Endodermal cell (in vitro differentiated cells): Measurements from ENCODE around the gene LOXL4. TPM values are rescaled to one million over a fixed set of nuclear protein-coding genes. Genes with fewer than 3 reads are reported as not detected.
A peak's percentile ranks its signal among the peaks of the same experiment; 100 is the strongest.

Source experiments
- DNase-seq: peaks from one replicate; pipeline ENCODE4 v3.0.0-alpha.2; 2017
- H3K27ac ChIP-seq: 2 replicates; pipeline ENCODE4 v1.5.1; 2013; ENCODE audit warnings: mild to moderate bottlenecking, low read depth, low read length, moderate library complexity
- H3K27me3 ChIP-seq: 2 replicates; pipeline ENCODE4 v1.6.1; 2013; ENCODE audit warnings: mild to moderate bottlenecking, low read length, moderate library complexity; ENCODE audit not compliant: insufficient read depth, control insufficient read depth, poor library complexity, severe bottlenecking
- H3K36me3 ChIP-seq: 2 replicates; pipeline ENCODE4 v1.7.0; 2013; ENCODE audit warnings: mild to moderate bottlenecking, low read length, moderate library complexity; ENCODE audit not compliant: control insufficient read depth, insufficient read depth
- H3K4me1 ChIP-seq: one replicate; pipeline ENCODE4 v1.7.0; 2013; ENCODE audit warnings: low read length; ENCODE audit not compliant: control insufficient read depth, insufficient read depth
- H3K4me3 ChIP-seq: 2 replicates; pipeline ENCODE4 v1.5.1; 2013; ENCODE audit warnings: mild to moderate bottlenecking, low read length, moderate library complexity
- H3K9ac ChIP-seq: 2 replicates; pipeline ENCODE4 v1.6.1; 2013; ENCODE audit warnings: mild to moderate bottlenecking, low read length, moderate library complexity; ENCODE audit not compliant: poor library complexity, severe bottlenecking; ENCODE audit errors: extremely low read depth
- H3K9me3 ChIP-seq: 2 replicates; pipeline ENCODE4 v1.6.1; 2013; ENCODE audit warnings: mild to moderate bottlenecking, low read length, moderate library complexity; ENCODE audit not compliant: control insufficient read depth
- H3K27ac Mint-ChIP-seq: 2 replicates; pipeline ENCODE4 v1.8.0; 2020; ENCODE audit warnings: mixed read lengths
- H3K27me3 Mint-ChIP-seq: 2 replicates; pipeline ENCODE4 v1.8.0; 2021; ENCODE audit warnings: mild to moderate bottlenecking, mixed read lengths; ENCODE audit not compliant: insufficient read depth
- H3K36me3 Mint-ChIP-seq: 2 replicates; pipeline ENCODE4 v1.8.0; 2020; ENCODE audit warnings: low read depth, mixed read lengths
- H3K4me1 Mint-ChIP-seq: 2 replicates; pipeline ENCODE4 v1.8.0; 2020; ENCODE audit warnings: mixed read lengths
- H3K4me3 Mint-ChIP-seq: 2 replicates; pipeline ENCODE4 v1.8.0; 2020; ENCODE audit warnings: mild to moderate bottlenecking, moderate library complexity, mixed read lengths
- H3K9me3 Mint-ChIP-seq: 2 replicates; pipeline ENCODE4 v1.8.0; 2020; ENCODE audit warnings: mild to moderate bottlenecking, mixed read lengths
- WGBS, 2 experiments: methylation state at CpG; one replicate each; pipeline versions ENCODE4 v1.1.5 to v1.1.7; 2013; ENCODE audit warnings: missing lambda C conversion rate in 2 of 2, mixed read lengths in 1 of 2; ENCODE audit not compliant: insufficient coverage in 1 of 2, insufficient read length in 1 of 2; 5-methylcytosine and 5-hydroxymethylcytosine counted together
- total RNA-seq, 2 donors: library from RNA; stranded (reverse); fragmentation: NEBNext Ultra II Directional in 1 of 2; extraction: Animal tissue kit (Norgen Biotek cat#: 25700) in 1 of 2; gene quantifications; 2 replicates in 1 of 2; 3 replicates in 1 of 2; pipeline ENCODE4 v1.2.1, GENCODE V29; 2021
- TF ChIP-seq, protein P1 (sequence below): fragments of 200-600 bp; sonication (generic); conservative IDR thresholded peaks from 2 replicates; pipeline ENCODE4 v1.5.0; 2021; ENCODE audit warnings: antibody characterized with exemption, mild to moderate bottlenecking

Gene LOXL4
- total RNA-seq, 2 donors from 2014 or later = 0.57 to 0.77 TPM

DNA sequence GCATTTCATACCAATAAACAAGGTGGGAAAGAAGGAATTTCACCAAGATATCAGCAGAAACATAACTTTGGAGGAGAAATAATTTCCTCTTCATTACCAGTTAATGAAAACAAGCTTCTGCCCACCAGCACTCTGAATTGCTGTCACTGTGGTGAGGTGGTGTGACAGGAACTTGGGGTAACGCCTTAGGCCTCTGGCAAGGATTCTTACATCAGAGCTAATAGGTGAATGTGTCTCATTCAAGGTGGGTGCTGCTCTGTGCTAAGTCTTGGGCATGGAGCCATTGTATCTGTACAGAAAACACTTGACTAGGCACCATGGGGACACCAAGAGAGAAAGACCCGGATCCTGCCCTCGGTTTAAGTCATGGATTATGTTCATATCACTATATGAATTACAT is 8.3 kb upstream of the LOXL4 start:
- TF ChIP-seq, protein P1, sequence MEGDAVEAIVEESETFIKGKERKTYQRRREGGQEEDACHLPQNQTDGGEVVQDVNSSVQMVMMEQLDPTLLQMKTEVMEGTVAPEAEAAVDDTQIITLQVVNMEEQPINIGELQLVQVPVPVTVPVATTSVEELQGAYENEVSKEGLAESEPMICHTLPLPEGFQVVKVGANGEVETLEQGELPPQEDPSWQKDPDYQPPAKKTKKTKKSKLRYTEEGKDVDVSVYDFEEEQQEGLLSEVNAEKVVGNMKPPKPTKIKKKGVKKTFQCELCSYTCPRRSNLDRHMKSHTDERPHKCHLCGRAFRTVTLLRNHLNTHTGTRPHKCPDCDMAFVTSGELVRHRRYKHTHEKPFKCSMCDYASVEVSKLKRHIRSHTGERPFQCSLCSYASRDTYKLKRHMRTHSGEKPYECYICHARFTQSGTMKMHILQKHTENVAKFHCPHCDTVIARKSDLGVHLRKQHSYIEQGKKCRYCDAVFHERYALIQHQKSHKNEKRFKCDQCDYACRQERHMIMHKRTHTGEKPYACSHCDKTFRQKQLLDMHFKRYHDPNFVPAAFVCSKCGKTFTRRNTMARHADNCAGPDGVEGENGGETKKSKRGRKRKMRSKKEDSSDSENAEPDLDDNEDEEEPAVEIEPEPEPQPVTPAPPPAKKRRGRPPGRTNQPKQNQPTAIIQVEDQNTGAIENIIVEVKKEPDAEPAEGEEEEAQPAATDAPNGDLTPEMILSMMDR = no peak
- H3K27me3 ChIP-seq = no peaks in the 10 kb centered on the region
- no peak overlapping the region for H3K9ac ChIP-seq
- Mint-ChIP-seq H3K27me3 (peaks cover 21% of the 10 kb centered on the region), H3K9me3 (no peaks in the 10 kb centered on the region), H3K4me3 (no peak overlapping the region), H3K36me3 (no peaks in the 10 kb centered on the region), H3K4me1 (peaks cover 9% of the 10 kb centered on the region), H3K27ac (no peak overlapping the region)
- no peaks in the 10 kb centered on the region for H3K36me3 ChIP-seq
- no peak overlapping the region for H3K4me3 ChIP-seq
- H3K4me1 ChIP-seq = no peaks in the 10 kb centered on the region
- no peaks in the 10 kb centered on the region for H3K9me3 ChIP-seq
- H3K27ac ChIP-seq = no peak overlapping the region
- no peak for DNase-seq
- WGBS, 2 experiments = 86 to 100% methylated on average over 1 to 2 of the region's 3 CpGs

- H3K27me3 ChIP-seq = no peaks in the 10 kb centered on the region
- Mint-ChIP-seq H3K9me3 (no peaks in the 10 kb centered on the region), H3K27ac (no peak overlapping the region), H3K27me3 (peaks cover 25% of the 10 kb centered on the region), H3K4me1 (peaks cover 18% of the 10 kb centered on the region), H3K4me3 (no peak overlapping the region), H3K36me3 (no peaks in the 10 kb centered on the region)
- WGBS, 2 experiments = 93 to 100% methylated on average over 3 of the region's 3 CpGs
- no peak overlapping the region for H3K27ac ChIP-seq
- peak; percentile 33 for DNase-seq
- TF ChIP-seq, protein P1 = no peak
- no peak overlapping the region for H3K4me3 ChIP-seq
- no peak overlapping the region for H3K9ac ChIP-seq
- H3K4me1 ChIP-seq = peaks cover 3% of the 10 kb centered on the region
- no peaks in the 10 kb centered on the region for H3K9me3 ChIP-seq
- no peaks in the 10 kb centered on the region for H3K36me3 ChIP-seq
Observed at GRCh38 chr10:98274562-98274961, 6.6 kb upstream of the LOXL4 start.

GRCh38 chr10:98273057-98273850 is 5.3 kb upstream of the LOXL4 start:
- DNase-seq = peak; percentile 34
- Histone ChIP-seq H3K9me3 (no peaks in the 10 kb centered on the region), H3K36me3 (no peaks in the 10 kb centered on the region), H3K9ac (no peak overlapping the region), H3K4me3 (no peak overlapping the region), H3K27me3 (no peaks in the 10 kb centered on the region), H3K4me1 (peaks cover 5% of the 10 kb centered on the region), H3K27ac (no peak overlapping the region)
- Mint-ChIP-seq H3K4me3 (no peak overlapping the region), H3K27ac (no peak overlapping the region), H3K9me3 (no peaks in the 10 kb centered on the region), H3K4me1 (peaks cover 23% of the 10 kb centered on the region), H3K36me3 (no peaks in the 10 kb centered on the region), H3K27me3 (peaks cover 31% of the 10 kb centered on the region)
- TF ChIP-seq, protein P1 = no peak
- WGBS, 2 experiments = 82 to 89% methylated on average over 5 to 9 of the region's 9 CpGs
